SK-N-SH (cell line): ENCODE results near the gene CSRNP3. TPM values are rescaled to one million over a fixed set of nuclear protein-coding genes. Genes with fewer than 3 reads are reported as not detected.

Experiments
- CTCF ChIA-PET: fragments of 300-600, 350-600 bp; formaldehyde crosslinking; extraction: SDS; loops from one replicate; lab custom pipeline; 2021; lab: Yijun Ruan, JAX
- POLR2A ChIA-PET: fragments of 350-600 bp; sonication (Branson Sonifier 250); formaldehyde crosslinking; extraction: SDS; loops from one replicate; lab custom pipeline; 2020; ENCODE audit warnings: antibody characterized with exemption, inconsistent platforms; lab: Yijun Ruan, JAX
- DNase-seq: peaks from one replicate; pipeline ENCODE4 v3.0.0; 2012
- H2AFZ ChIP-seq: fragments of 200-600 bp; sonication (generic); 2 replicates; pipeline ENCODE4 v1.8.1; 2016; ENCODE audit warnings: antibody characterized with exemption, mild to moderate bottlenecking, low read depth
- H3F3A ChIP-seq: fragments of 200-600 bp; sonication (generic); replicated peaks from 2 replicates; pipeline ENCODE3; 2016; ENCODE audit warnings: antibody characterized with exemption, mild to moderate bottlenecking; ENCODE audit not compliant: insufficient read depth
- H3K27ac ChIP-seq, 2 experiments: fragments of 200-500 bp in 1 of 2; fragments of 200-600 bp in 1 of 2; sonication (Bioruptor generic) in 1 of 2; sonication (generic), shearing (Covaris generic) in 1 of 2; 2 replicates each; pipeline versions ENCODE4 v1.5.1 to v1.6.1; 2014 to 2016; ENCODE audit warnings: low read depth in 2 of 2, inconsistent platforms in 1 of 2, low read length in 1 of 2, mild to moderate bottlenecking in 1 of 2, mixed read lengths in 1 of 2
- H3K27me3 ChIP-seq: fragments of 200-600 bp; sonication (generic), shearing (Covaris generic); 2 replicates; pipeline ENCODE4 v1.6.1; 2016; ENCODE audit warnings: mixed run types; ENCODE audit not compliant: insufficient read depth
- H3K36me3 ChIP-seq, 2 experiments: fragments of 200-500 bp in 1 of 2; fragments of 200-600 bp in 1 of 2; sonication (Bioruptor generic) in 1 of 2; sonication (generic) in 1 of 2; replicated peaks in 1 of 2; 2 replicates each; pipeline versions ENCODE3 to v1.5.1; 2014 to 2016; ENCODE audit warnings: low read length in 1 of 2, mild to moderate bottlenecking in 1 of 2; ENCODE audit not compliant: insufficient read depth in 2 of 2, control insufficient read depth in 1 of 2
- H3K4me1 ChIP-seq, 2 experiments: fragments of 200-500 bp in 1 of 2; fragments of 200-600 bp in 1 of 2; sonication (Bioruptor generic) in 1 of 2; sonication (generic), shearing (Covaris generic) in 1 of 2; 2 replicates each; pipeline versions ENCODE4 v1.5.1 to v1.6.1; 2014 to 2016; ENCODE audit warnings: low read depth in 1 of 2, low read length in 1 of 2, mixed run types in 1 of 2; ENCODE audit not compliant: insufficient read depth in 2 of 2, control insufficient read depth in 1 of 2
- H3K4me2 ChIP-seq: fragments of 200-600 bp; sonication (generic), shearing (Covaris generic); 2 replicates; pipeline ENCODE4 v1.6.1; 2017; ENCODE audit warnings: mixed run types
- H3K4me3 ChIP-seq, 2 experiments: fragments of 200-500 bp in 1 of 2; fragments of 200-600 bp in 1 of 2; sonication (Bioruptor generic) in 1 of 2; sonication (generic), shearing (Covaris generic) in 1 of 2; 2 replicates each; pipeline versions ENCODE4 v1.5.1 to v1.8.1; 2014 to 2016; ENCODE audit warnings: low read depth in 2 of 2, inconsistent platforms in 1 of 2, low read length in 1 of 2, mild to moderate bottlenecking in 1 of 2, mixed read lengths in 1 of 2, moderate library complexity in 1 of 2
- H3K79me2 ChIP-seq: fragments of 200-600 bp; sonication (generic); 2 replicates; pipeline ENCODE4 v1.8.1; 2017; ENCODE audit warnings: mild to moderate bottlenecking; ENCODE audit not compliant: insufficient read depth
- H3K9ac ChIP-seq: fragments of 200-600 bp; sonication (generic); 2 replicates; pipeline ENCODE4 v1.6.1; 2017; ENCODE audit warnings: mixed run types
- H3K9me2 ChIP-seq: fragments of 200-600 bp; sonication (generic); 2 replicates; pipeline ENCODE4 v1.6.1; 2017; ENCODE audit warnings: mixed run types
- H3K9me3 ChIP-seq: fragments of 200-600 bp; sonication (generic); 2 replicates; pipeline ENCODE4 v1.6.1; 2017; ENCODE audit warnings: mixed run types, mild to moderate bottlenecking, moderate library complexity
- H4K20me1 ChIP-seq: fragments of 200-600 bp; sonication (generic); 2 replicates; pipeline ENCODE4 v1.6.1; 2017; ENCODE audit warnings: mild to moderate bottlenecking, mixed run types; ENCODE audit not compliant: insufficient read depth
- CHD2 ChIP-seq: fragments of 150-350 bp; IDR thresholded peaks from 2 replicates; pipeline ENCODE4 v1.6.1; 2018; ENCODE audit warnings: low read length; ENCODE audit not compliant: partially characterized antibody
- ELF1 ChIP-seq: IDR thresholded peaks from 2 replicates; pipeline ENCODE4 v1.4.0; 2012
- FOXM1 ChIP-seq: IDR thresholded peaks from 2 replicates; pipeline ENCODE4 v1.4.0; 2012; ENCODE audit warnings: low read depth, mild to moderate bottlenecking
- GABPA ChIP-seq: IDR thresholded peaks from 2 replicates; pipeline ENCODE4 v1.4.0; 2012; ENCODE audit warnings: low read depth, mild to moderate bottlenecking
- GATA2 ChIP-seq: sonication (generic); formaldehyde crosslinking; IDR thresholded peaks from 2 replicates; pipeline ENCODE4 v1.5.0; 2020; ENCODE audit warnings: mild to moderate bottlenecking, missing genetic modification reagents
- MEF2A ChIP-seq: IDR thresholded peaks from 2 replicates; pipeline ENCODE4 v1.4.0; 2012; ENCODE audit warnings: low read depth, borderline replicate concordance
- MXI1 ChIP-seq: IDR thresholded peaks from 2 replicates; pipeline ENCODE4 v1.6.1; 2012; ENCODE audit warnings: mild to moderate bottlenecking, low read depth, low read length, improper control_type of control experiment
- RAD21 ChIP-seq: IDR thresholded peaks from 2 replicates; pipeline ENCODE4 v1.6.1; 2012; ENCODE audit warnings: mild to moderate bottlenecking, low read length
- RCOR1 ChIP-seq: fragments of 150-350 bp; IDR thresholded peaks from 2 replicates; pipeline ENCODE4 v1.6.1; 2017; ENCODE audit warnings: antibody characterized with exemption, low read length
- RFX5 ChIP-seq: IDR thresholded peaks from 2 replicates; pipeline ENCODE4 v1.6.1; 2012; ENCODE audit warnings: mild to moderate bottlenecking, improper control_type of control experiment, low read length
- RXRA ChIP-seq: IDR thresholded peaks from 2 replicates; pipeline ENCODE4 v1.4.0; 2012; ENCODE audit warnings: low read depth, mild to moderate bottlenecking, borderline replicate concordance
- SMC3 ChIP-seq: IDR thresholded peaks from 2 replicates; pipeline ENCODE4 v1.6.1; 2012; ENCODE audit warnings: low read depth, low read length, improper control_type of control experiment
- TCF12 ChIP-seq: IDR thresholded peaks from 2 replicates; pipeline ENCODE4 v1.4.0; 2012
- TEAD4 ChIP-seq: IDR thresholded peaks from 2 replicates; pipeline ENCODE4 v1.4.0; 2012; ENCODE audit warnings: mild to moderate bottlenecking, borderline replicate concordance; ENCODE audit not compliant: insufficient read depth
- WGBS: methylation state at CpG from one replicate; pipeline ENCODE4 v1.1.6; 2017; ENCODE audit warnings: low lambda C conversion rate; 5-methylcytosine and 5-hydroxymethylcytosine counted together
- polyA plus RNA-seq, 3 experiments: library from polyadenylated mRNA; depleted of rRNA; stranded (reverse); fragments of >200 nt; gene quantifications; 2 replicates each; pipeline ENCODE4 v1.2.3, GENCODE V29; 2012
- TF ChIP-seq, protein P1 (sequence below): IDR thresholded peaks from 2 replicates; pipeline ENCODE4 v1.4.0; 2012; ENCODE audit warnings: low read depth, borderline replicate concordance
- TF ChIP-seq, protein P2 (sequence below): IDR thresholded peaks from 2 replicates; pipeline ENCODE4 v1.6.1; 2012; ENCODE audit warnings: mild to moderate bottlenecking, low read depth, low read length, moderate library complexity
- TF ChIP-seq, protein P3 (sequence below): fragments of 150-350 bp; IDR thresholded peaks from 2 replicates; pipeline ENCODE4 v1.6.1; 2017; ENCODE audit warnings: antibody characterized with exemption, low read length, low read depth, borderline replicate concordance

Gene CSRNP3
- polyA plus RNA-seq, 1 of the 3 experiments (the other 2 are of a cell fraction): 1.0 TPM

DNA sequence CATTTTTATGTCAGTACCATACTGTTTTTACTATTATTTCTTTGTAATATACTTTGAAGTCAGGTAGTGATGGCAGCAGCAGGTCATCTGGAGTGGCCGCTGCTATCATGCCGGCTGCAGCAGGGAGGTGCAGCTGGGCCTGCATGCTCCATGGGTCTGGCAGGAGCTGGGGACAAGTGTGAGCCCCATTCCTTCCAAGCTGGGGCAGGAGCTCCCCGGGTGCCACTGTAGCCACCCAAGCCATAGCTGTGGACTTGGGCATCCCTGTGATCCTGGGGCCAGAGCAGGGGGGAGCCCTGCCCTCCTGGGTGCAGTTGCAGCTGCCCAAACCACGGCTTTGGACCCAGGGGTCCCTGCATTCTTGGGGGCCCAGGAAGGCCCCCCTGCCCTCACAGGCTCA, 59.2 kb downstream of the CSRNP3 start:
- H3K27ac ChIP-seq: no peak overlapping the region
- H3K27me3 ChIP-seq: no peaks in the 10 kb centered on the region
- 95% methylated on average over 2 of the region's 4 CpGs for WGBS
- H3K4me1 ChIP-seq: no peaks in the 10 kb centered on the region; a peak in 1 of 4 replicates
- no peaks in the 10 kb centered on the region for H3F3A ChIP-seq
- no peak overlapping the region for H3K4me3 ChIP-seq
- H3K9me2 ChIP-seq: no peaks in the 10 kb centered on the region
- H3K9me3 ChIP-seq: no peaks in the 10 kb centered on the region
- ChIA-PET POLR2A (no interaction called here), CTCF (no interaction called here)
- H3K79me2 ChIP-seq: no peaks in the 10 kb centered on the region
- peaks cover 0 to 3% of the 10 kb centered on the region in 2 experiments for H3K36me3 ChIP-seq
- H4K20me1 ChIP-seq: no peaks in the 10 kb centered on the region
- no peak for DNase-seq
- TF ChIP-seq, protein P1, sequence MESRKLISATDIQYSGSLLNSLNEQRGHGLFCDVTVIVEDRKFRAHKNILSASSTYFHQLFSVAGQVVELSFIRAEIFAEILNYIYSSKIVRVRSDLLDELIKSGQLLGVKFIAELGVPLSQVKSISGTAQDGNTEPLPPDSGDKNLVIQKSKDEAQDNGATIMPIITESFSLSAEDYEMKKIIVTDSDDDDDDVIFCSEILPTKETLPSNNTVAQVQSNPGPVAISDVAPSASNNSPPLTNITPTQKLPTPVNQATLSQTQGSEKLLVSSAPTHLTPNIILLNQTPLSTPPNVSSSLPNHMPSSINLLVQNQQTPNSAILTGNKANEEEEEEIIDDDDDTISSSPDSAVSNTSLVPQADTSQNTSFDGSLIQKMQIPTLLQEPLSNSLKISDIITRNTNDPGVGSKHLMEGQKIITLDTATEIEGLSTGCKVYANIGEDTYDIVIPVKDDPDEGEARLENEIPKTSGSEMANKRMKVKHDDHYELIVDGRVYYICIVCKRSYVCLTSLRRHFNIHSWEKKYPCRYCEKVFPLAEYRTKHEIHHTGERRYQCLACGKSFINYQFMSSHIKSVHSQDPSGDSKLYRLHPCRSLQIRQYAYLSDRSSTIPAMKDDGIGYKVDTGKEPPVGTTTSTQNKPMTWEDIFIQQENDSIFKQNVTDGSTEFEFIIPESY: no peak
- TF ChIP-seq, protein P2, sequence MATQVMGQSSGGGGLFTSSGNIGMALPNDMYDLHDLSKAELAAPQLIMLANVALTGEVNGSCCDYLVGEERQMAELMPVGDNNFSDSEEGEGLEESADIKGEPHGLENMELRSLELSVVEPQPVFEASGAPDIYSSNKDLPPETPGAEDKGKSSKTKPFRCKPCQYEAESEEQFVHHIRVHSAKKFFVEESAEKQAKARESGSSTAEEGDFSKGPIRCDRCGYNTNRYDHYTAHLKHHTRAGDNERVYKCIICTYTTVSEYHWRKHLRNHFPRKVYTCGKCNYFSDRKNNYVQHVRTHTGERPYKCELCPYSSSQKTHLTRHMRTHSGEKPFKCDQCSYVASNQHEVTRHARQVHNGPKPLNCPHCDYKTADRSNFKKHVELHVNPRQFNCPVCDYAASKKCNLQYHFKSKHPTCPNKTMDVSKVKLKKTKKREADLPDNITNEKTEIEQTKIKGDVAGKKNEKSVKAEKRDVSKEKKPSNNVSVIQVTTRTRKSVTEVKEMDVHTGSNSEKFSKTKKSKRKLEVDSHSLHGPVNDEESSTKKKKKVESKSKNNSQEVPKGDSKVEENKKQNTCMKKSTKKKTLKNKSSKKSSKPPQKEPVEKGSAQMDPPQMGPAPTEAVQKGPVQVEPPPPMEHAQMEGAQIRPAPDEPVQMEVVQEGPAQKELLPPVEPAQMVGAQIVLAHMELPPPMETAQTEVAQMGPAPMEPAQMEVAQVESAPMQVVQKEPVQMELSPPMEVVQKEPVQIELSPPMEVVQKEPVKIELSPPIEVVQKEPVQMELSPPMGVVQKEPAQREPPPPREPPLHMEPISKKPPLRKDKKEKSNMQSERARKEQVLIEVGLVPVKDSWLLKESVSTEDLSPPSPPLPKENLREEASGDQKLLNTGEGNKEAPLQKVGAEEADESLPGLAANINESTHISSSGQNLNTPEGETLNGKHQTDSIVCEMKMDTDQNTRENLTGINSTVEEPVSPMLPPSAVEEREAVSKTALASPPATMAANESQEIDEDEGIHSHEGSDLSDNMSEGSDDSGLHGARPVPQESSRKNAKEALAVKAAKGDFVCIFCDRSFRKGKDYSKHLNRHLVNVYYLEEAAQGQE: no peak
- TF ChIP-seq RFX5 (no peak), TCF12 (no peak), TEAD4 (no peak), ELF1 (no peak), RXRA (no peak), RCOR1 (no peak), FOXM1 (no peak), GATA2 (no peak), GABPA (no peak), MXI1 (no peak), RAD21 (no peak), MEF2A (no peak)
- H3K4me2 ChIP-seq: no peak overlapping the region
- no peak overlapping the region for H3K9ac ChIP-seq
- no peak overlapping the region for H2AFZ ChIP-seq

DNA sequence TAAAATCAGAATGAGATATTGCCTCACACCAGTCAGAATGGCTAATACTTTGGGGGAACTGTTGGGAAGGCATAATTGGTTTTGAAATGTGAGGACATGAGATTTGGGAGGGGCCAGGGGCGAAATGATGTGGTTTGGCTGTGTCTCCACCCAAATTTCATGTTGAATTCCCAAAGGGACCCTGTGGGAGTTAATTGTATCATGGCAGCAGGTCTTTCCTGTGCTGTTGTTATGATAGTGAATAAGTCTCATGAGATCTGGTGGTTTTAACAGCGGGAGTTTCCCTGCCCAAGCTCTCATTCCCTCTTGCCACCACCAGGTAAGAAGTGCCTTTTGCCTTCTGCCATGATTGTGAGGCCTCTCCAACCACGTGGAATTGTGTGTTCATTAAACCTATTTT, 59.6 kb downstream of the CSRNP3 start:
- WGBS: 69% methylated on average over 3 of the region's 3 CpGs
- no peaks in the 10 kb centered on the region for H4K20me1 ChIP-seq
- no peaks in the 10 kb centered on the region; a peak in 1 of 4 replicates for H3K4me1 ChIP-seq
- TF ChIP-seq CHD2 (no peak), TEAD4 (no peak), SMC3 (no peak), RFX5 (no peak)
- TF ChIP-seq, protein P3, sequence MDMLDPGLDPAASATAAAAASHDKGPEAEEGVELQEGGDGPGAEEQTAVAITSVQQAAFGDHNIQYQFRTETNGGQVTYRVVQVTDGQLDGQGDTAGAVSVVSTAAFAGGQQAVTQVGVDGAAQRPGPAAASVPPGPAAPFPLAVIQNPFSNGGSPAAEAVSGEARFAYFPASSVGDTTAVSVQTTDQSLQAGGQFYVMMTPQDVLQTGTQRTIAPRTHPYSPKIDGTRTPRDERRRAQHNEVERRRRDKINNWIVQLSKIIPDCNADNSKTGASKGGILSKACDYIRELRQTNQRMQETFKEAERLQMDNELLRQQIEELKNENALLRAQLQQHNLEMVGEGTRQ: no peak
- no peak overlapping the region for H3K4me2 ChIP-seq
- H3K9ac ChIP-seq: no peak overlapping the region
- ChIA-PET POLR2A (no interaction called here), CTCF (no interaction called here)
- H3K27me3 ChIP-seq: no peaks in the 10 kb centered on the region
- no peak overlapping the region for H3K27ac ChIP-seq
- DNase-seq: no peak
- no peak overlapping the region for H2AFZ ChIP-seq
- H3F3A ChIP-seq: no peaks in the 10 kb centered on the region
- no peaks in the 10 kb centered on the region for H3K9me3 ChIP-seq
- H3K36me3 ChIP-seq: peaks cover 0 to 3% of the 10 kb centered on the region in 2 experiments
- H3K9me2 ChIP-seq: no peaks in the 10 kb centered on the region
- no peaks in the 10 kb centered on the region for H3K79me2 ChIP-seq
- no peak overlapping the region for H3K4me3 ChIP-seq
